Activated CD4-positive, alpha-beta T cell treated with anti-CD3 and anti-CD28 coated beads, Interleukin-2, amount 10 ng/mL, durations not matched to agents 7 days and 5 days (primary cell): ENCODE data around the gene SCYGR4. TPM values are rescaled to one million over a fixed set of nuclear protein-coding genes. Genes with fewer than 3 reads are reported as not detected.

ENCODE experiments used
- CTCF ChIA-PET: fragments of 350-600 bp; sonication (Branson Sonifier 250); formaldehyde crosslinking; loops from one replicate; lab custom pipeline; 2021; ENCODE audit warnings: antibody characterized with exemption; lab: Charles Lee
- POLR2A ChIA-PET: fragments of 350-600 bp; sonication (Branson Sonifier 250); formaldehyde crosslinking; loops from one replicate; lab custom pipeline; 2021; ENCODE audit warnings: antibody characterized with exemption; lab: Charles Lee
- DNase-seq: peaks from one replicate; pipeline ENCODE4 v3.0.0-alpha.2; 2020
- H3K27ac Mint-ChIP-seq: one replicate; pipeline ENCODE4 v1.8.0; 2021; ENCODE audit warnings: mild to moderate bottlenecking, moderate library complexity, mixed read lengths
- H3K27me3 Mint-ChIP-seq: one replicate; pipeline ENCODE4 v1.8.0; 2021; ENCODE audit warnings: mixed read lengths
- H3K36me3 Mint-ChIP-seq: one replicate; pipeline ENCODE4 v1.8.0; 2021; ENCODE audit warnings: low read depth, mixed read lengths
- H3K4me1 Mint-ChIP-seq: one replicate; pipeline ENCODE4 v1.8.0; 2021; ENCODE audit warnings: mixed read lengths
- H3K4me3 Mint-ChIP-seq: one replicate; pipeline ENCODE4 v1.8.0; 2021; ENCODE audit warnings: mild to moderate bottlenecking, moderate library complexity, mixed read lengths
- H3K9me3 Mint-ChIP-seq: one replicate; pipeline ENCODE4 v1.8.0; 2021; ENCODE audit warnings: mixed read lengths
- total RNA-seq, 2 experiments: library from RNA; stranded (reverse); gene quantifications; one replicate each; pipeline ENCODE4 v1.2.3, GENCODE V29; 2021

SCYGR4 gene
- total RNA-seq, 2 experiments from 2014 or later: not detected

- Mint-ChIP-seq H3K27me3 (peaks cover under 1% of the 10 kb centered on the region), H3K9me3 (no peaks in the 10 kb centered on the region), H3K4me1 (no peaks in the 10 kb centered on the region), H3K4me3 (no peak overlapping the region), H3K36me3 (no peaks in the 10 kb centered on the region), H3K27ac (no peak overlapping the region)
- CTCF ChIA-PET: no interaction called here
- no peak for DNase-seq
- POLR2A ChIA-PET: no interaction called here
These were observed 5.9 kb downstream of the SCYGR4 start for GRCh38 chr2:227623226-227623625.

GRCh38 chr2:227625420-227625819 is 8.1 kb downstream of the SCYGR4 start:
- ChIA-PET POLR2A (no interaction called here), CTCF (no interaction called here)
- Mint-ChIP-seq H3K27me3 (peaks cover 9% of the 10 kb centered on the region), H3K27ac (no peak overlapping the region), H3K9me3 (no peaks in the 10 kb centered on the region), H3K4me1 (no peaks in the 10 kb centered on the region), H3K4me3 (no peak overlapping the region), H3K36me3 (no peaks in the 10 kb centered on the region)
- no peak for DNase-seq

- H3K4me1 Mint-ChIP-seq: no peaks in the 10 kb centered on the region
- no peak overlapping the region for H3K4me3 Mint-ChIP-seq
- ChIA-PET POLR2A (no interaction called here), CTCF (no interaction called here)
- H3K27ac Mint-ChIP-seq: no peak overlapping the region
- no peaks in the 10 kb centered on the region for H3K36me3 Mint-ChIP-seq
- H3K9me3 Mint-ChIP-seq: no peaks in the 10 kb centered on the region
- H3K27me3 Mint-ChIP-seq: peaks cover 17% of the 10 kb centered on the region
- DNase-seq: no peak
These were observed 9.4 kb downstream of the SCYGR4 start for GRCh38 chr2:227626580-227627151.

- no peak overlapping the region for H3K27ac Mint-ChIP-seq
These were observed 10.5 kb downstream of the SCYGR4 start for GRCh38 chr2:227627769-227628168.

GRCh38 chr2:227629435-227629834 is 12.1 kb downstream of the SCYGR4 start:
- H3K36me3 Mint-ChIP-seq: no peaks in the 10 kb centered on the region
- H3K27me3 Mint-ChIP-seq: peaks cover 22% of the 10 kb centered on the region
- H3K4me1 Mint-ChIP-seq: no peaks in the 10 kb centered on the region
- no peak overlapping the region for H3K27ac Mint-ChIP-seq
- POLR2A ChIA-PET: no interaction called here
- H3K4me3 Mint-ChIP-seq: no peak overlapping the region
- DNase-seq: no peak
- CTCF ChIA-PET: no interaction called here
- H3K9me3 Mint-ChIP-seq: no peaks in the 10 kb centered on the region

More at GRCh38 chr2:227627769-227628168, 10.5 kb downstream of the SCYGR4 start:
- Mint-ChIP-seq H3K4me1 (no peaks in the 10 kb centered on the region), H3K36me3 (no peaks in the 10 kb centered on the region), H3K27me3 (peaks cover 19% of the 10 kb centered on the region), H3K4me3 (no peak overlapping the region), H3K9me3 (no peaks in the 10 kb centered on the region)
- DNase-seq: no peak
- CTCF ChIA-PET: interaction anchor here (1.0 kb wide), 1 partner anchor 11 kb away, joined by 3 read pairs; no protein-coding TSS in a partner anchor
- POLR2A ChIA-PET: no interaction called here

GRCh38 chr2:227630322-227630721 is 13.0 kb downstream of the SCYGR4 start:
- ChIA-PET POLR2A (no interaction called here), CTCF (interaction anchor here (1.1 kb wide), 1 partner anchor 10 kb away, joined by 3 read pairs; no protein-coding TSS in a partner anchor)
- no peaks in the 10 kb centered on the region for H3K36me3 Mint-ChIP-seq
- DNase-seq: no peak
- H3K9me3 Mint-ChIP-seq: no peaks in the 10 kb centered on the region
- H3K27me3 Mint-ChIP-seq: peaks cover 24% of the 10 kb centered on the region
- no peak overlapping the region for H3K27ac Mint-ChIP-seq
- no peak overlapping the region for H3K4me3 Mint-ChIP-seq
- H3K4me1 Mint-ChIP-seq: no peaks in the 10 kb centered on the region

- Mint-ChIP-seq H3K36me3 (no peaks in the 10 kb centered on the region), H3K4me1 (no peaks in the 10 kb centered on the region), H3K27ac (no peak overlapping the region), H3K9me3 (no peaks in the 10 kb centered on the region), H3K27me3 (peaks cover 24% of the 10 kb centered on the region), H3K4me3 (no peak overlapping the region)
- no peak for DNase-seq
- CTCF ChIA-PET: interaction anchor here (0.7 kb wide), 1 partner anchor 987 kb away, joined by 3 read pairs; no protein-coding TSS in a partner anchor
- POLR2A ChIA-PET: no interaction called here
These were observed 15.5 kb downstream of the SCYGR4 start for GRCh38 chr2:227632827-227633226.

- ChIA-PET POLR2A (no interaction called here), CTCF (no interaction called here)
- DNase-seq: no peak
- Mint-ChIP-seq H3K27ac (no peak overlapping the region), H3K27me3 (peaks cover 22% of the 10 kb centered on the region), H3K9me3 (no peaks in the 10 kb centered on the region), H3K4me3 (no peak overlapping the region), H3K36me3 (no peaks in the 10 kb centered on the region), H3K4me1 (no peaks in the 10 kb centered on the region)
These were observed 16.9 kb downstream of the SCYGR4 start for GRCh38 chr2:227634201-227634600.

GRCh38 chr2:227642656-227643055 is 25.4 kb downstream of the SCYGR4 start:
- Mint-ChIP-seq H3K4me3 (no peak overlapping the region), H3K27ac (no peak overlapping the region), H3K27me3 (peaks cover 11% of the 10 kb centered on the region), H3K4me1 (no peaks in the 10 kb centered on the region), H3K36me3 (no peaks in the 10 kb centered on the region), H3K9me3 (no peaks in the 10 kb centered on the region)
- ChIA-PET POLR2A (no interaction called here), CTCF (no interaction called here)
- DNase-seq: no peak

- POLR2A ChIA-PET: no interaction called here
- DNase-seq: no peak
- CTCF ChIA-PET: no interaction called here
- Mint-ChIP-seq H3K4me1 (no peaks in the 10 kb centered on the region), H3K27me3 (peaks cover 8% of the 10 kb centered on the region), H3K9me3 (no peaks in the 10 kb centered on the region), H3K4me3 (no peak overlapping the region), H3K27ac (no peak overlapping the region), H3K36me3 (no peaks in the 10 kb centered on the region)
These were observed 26.8 kb downstream of the SCYGR4 start for GRCh38 chr2:227643990-227644551.

GRCh38 chr2:227653419-227653818 is 36.1 kb downstream of the SCYGR4 start:
- POLR2A ChIA-PET: no interaction called here

GRCh38 chr2:227654426-227654825 is 37.1 kb downstream of the SCYGR4 start:
- POLR2A ChIA-PET: no interaction called here
- Mint-ChIP-seq H3K9me3 (no peaks in the 10 kb centered on the region), H3K27ac (no peak overlapping the region), H3K4me3 (no peak overlapping the region), H3K36me3 (no peaks in the 10 kb centered on the region), H3K27me3 (peaks cover 12% of the 10 kb centered on the region), H3K4me1 (no peaks in the 10 kb centered on the region)
- CTCF ChIA-PET: no interaction called here
- DNase-seq: no peak

More at GRCh38 chr2:227653419-227653818, 36.1 kb downstream of the SCYGR4 start:
- Mint-ChIP-seq H3K4me3 (no peak overlapping the region), H3K27me3 (peaks cover 12% of the 10 kb centered on the region), H3K4me1 (no peaks in the 10 kb centered on the region), H3K9me3 (no peaks in the 10 kb centered on the region), H3K27ac (no peak overlapping the region), H3K36me3 (no peaks in the 10 kb centered on the region)
- DNase-seq: no peak
- CTCF ChIA-PET: no interaction called here

GRCh38 chr2:227655454-227655853 is 38.2 kb downstream of the SCYGR4 start:
- Mint-ChIP-seq H3K9me3 (no peaks in the 10 kb centered on the region), H3K4me1 (no peaks in the 10 kb centered on the region), H3K36me3 (no peaks in the 10 kb centered on the region), H3K4me3 (no peak overlapping the region), H3K27me3 (peaks cover 10% of the 10 kb centered on the region), H3K27ac (no peak overlapping the region)
- DNase-seq: no peak
- CTCF ChIA-PET: no interaction called here
- POLR2A ChIA-PET: no interaction called here
